NCI-H526 (cell line): ENCODE results near the gene ABCC4.
"Not testable (repeated sequence)": the region's sequence is repeated elsewhere in the genome, so short reads cannot be mapped to it uniquely, and the experiment has no call there.

ENCODE experiments used
- DNase-seq, 2 experiments: peaks; one replicate each; lab custom pipeline; 2025; lab: John Stamatoyannopoulos, UW

ABCC4 gene

DNA sequence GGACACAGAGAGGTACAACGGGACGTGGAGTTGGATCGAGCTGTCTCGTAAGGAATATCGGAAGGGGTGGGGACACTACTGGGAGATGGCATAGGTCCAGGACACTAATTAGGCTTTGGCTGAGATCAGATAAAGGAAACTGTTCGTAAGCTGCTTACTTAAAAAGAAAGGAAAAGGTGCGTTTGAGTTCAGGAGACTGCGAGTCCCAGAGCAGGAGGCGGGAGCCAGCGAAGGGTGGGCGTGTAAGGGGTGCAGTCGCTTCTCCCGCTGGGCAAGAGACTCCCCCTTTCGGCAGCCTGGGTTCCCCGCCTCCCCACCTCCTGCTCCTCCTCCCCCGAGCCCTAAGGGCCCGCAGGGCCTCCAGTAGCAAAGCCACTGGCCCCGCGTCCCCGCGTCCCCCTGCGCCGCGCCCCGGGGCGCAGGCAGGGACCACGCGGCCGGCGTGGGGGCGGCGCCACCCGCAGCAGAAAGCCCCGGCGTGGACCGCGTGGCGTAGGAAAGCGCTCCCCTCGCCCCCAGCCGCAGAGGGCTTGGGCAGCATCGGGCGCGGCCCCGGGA, 547 bp downstream of the ABCC4 start:
- peak; percentile 63 to 81 for DNase-seq

DNA sequence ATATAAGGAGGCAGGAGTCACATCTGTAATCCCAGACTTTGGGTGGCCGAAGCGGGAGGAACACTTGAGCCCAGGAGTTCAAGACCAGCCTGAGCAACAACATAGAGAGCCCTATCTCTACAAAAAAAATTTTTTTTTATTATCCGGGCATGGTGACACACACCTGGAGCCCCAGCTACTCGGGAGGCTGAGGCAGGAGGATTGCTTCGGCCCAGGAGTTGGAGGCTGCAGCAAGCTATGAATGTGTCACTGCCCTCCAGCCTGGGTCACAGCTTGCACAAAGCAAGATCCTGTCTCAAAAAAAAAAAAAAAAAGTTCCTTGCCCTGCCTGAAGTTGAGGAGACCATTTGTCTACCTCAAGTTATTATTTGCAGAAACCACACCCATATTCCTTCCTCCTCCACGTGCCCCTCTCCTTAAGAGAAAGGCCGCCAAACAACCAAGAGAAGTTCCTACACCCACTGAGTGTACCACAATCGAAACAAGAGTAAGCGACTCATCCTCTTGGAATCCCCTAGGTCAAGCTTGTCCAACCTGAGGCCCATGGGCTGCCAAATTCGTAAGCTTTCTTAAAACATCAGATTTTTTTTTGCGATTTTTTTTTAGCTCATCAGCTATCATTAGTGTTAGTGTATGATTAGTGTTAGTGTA, 2.2 kb downstream of the ABCC4 start:
- no peak for DNase-seq

DNA sequence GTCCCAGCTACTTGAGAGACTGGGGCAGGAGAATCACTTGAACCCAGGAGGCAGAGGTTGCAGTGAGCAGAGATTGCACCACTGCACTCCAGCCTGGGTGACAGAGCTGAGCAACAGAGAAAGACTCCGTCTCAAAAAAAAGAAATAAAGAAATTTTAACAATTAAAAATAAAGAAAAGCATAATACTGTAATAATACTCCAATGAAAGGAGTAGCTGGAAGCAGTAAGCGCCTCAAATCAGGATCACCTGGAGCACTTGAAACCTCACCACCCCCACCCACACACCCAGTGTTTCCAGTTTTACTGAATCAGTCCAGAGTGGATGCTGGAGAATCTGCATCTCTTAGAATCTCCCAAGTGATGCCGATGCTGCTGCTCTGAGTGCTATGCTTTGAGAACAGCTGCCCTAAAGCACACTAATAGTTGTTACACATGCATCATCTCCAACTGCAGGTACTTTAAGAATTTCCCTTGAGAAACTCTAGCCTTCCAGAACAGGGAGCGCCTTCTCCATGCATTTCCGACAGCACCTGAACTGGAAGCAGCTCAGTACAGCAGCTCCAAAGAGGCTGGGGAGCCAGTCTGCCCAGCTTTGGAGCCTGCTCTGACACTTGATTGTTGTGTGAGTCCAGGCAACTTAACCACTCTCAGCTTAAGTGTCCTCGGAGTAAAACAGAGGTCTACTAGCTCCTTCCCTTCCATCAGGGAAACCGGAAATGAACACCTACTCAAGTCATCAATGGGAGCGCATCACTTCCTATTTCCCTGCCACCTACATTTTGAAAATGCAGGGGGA, 2.9 kb downstream of the ABCC4 start:
- no peak for DNase-seq

GRCh38 chr13:95296326-95296925, 4.8 kb downstream of the ABCC4 start:
- DNase-seq: peak; percentile 24 to 81

GRCh38 chr13:95295026-95295425, 6.2 kb downstream of the ABCC4 start:
- DNase-seq: no peak

DNA sequence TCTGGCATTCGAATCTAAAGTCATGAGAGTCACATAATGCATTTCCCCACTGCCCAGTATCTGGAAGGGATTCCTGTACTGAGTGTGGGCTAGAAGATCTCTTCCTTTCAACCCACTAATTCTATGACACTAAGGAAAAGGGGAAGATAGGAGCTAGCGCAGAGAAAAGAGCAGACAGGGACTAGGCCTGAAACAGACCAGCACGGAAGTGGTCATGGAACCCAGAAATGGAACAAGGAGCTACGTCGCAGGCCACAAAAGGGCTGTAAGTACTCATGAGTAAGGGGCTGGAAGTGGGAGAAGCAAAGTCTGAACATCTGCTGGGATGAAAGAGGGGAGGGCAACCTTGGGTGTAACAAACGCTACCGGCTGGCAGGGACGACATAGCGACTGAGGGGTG, 8.6 kb downstream of the ABCC4 start:
- DNase-seq: no peak

GRCh38 chr13:95289901-95290300, 11.3 kb downstream of the ABCC4 start:
- DNase-seq: not testable (repeated sequence)

DNA sequence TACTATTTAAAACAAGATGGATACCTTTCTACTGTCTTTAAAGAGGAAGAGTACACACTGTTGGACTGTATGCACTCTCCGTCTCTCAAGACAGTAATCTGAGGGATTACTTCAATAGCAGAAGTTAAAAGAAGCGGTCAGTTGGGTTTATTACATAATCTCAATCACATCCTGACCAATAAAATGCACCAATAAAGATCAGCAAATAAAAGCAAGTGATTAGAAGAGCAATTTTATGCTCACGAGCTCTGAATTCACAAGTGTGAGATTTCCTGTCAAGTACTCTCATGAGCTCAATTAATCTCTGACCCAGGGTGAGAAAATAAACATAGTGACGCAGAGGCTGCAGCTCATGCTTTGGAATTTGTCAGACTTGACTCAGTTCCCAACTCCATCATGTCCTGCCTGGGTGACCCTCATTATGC, 12.2 kb downstream of the ABCC4 start:
- no peak for DNase-seq

DNA sequence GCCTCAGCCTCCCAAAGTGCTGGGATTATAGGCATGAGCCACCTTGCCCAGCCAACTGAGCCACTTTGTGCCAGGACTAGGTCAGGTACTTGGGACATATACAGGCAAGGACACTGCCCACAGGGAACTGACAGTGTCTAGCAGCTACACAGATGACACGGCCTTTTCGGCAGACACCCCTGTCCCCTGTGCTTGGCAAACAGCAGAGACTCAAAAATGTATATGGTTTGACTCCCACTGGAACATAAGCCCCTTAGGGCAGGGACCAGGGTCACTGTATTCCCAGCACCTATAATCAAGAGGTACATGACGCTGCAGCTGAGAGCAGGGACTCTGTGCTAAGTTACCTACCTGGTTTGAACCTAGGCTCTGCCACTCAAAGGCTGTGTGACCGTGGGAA, 16.8 kb downstream of the ABCC4 start:
- DNase-seq: no peak

GRCh38 chr13:95279016-95279415, 22.2 kb downstream of the ABCC4 start:
- no peak for DNase-seq

- no peak for DNase-seq
Observed at GRCh38 chr13:95276037-95276505, 25.2 kb downstream of the ABCC4 start.

- no peak for DNase-seq
Observed at GRCh38 chr13:95275322-95276036, 25.8 kb downstream of the ABCC4 start.

- not testable (repeated sequence) for DNase-seq
Observed at GRCh38 chr13:95273592-95274132, 27.6 kb downstream of the ABCC4 start.

GRCh38 chr13:95272076-95272475, 29.2 kb downstream of the ABCC4 start:
- not testable (repeated sequence) for DNase-seq

GRCh38 chr13:95269756-95270155, 31.5 kb downstream of the ABCC4 start:
- no peak for DNase-seq

DNA sequence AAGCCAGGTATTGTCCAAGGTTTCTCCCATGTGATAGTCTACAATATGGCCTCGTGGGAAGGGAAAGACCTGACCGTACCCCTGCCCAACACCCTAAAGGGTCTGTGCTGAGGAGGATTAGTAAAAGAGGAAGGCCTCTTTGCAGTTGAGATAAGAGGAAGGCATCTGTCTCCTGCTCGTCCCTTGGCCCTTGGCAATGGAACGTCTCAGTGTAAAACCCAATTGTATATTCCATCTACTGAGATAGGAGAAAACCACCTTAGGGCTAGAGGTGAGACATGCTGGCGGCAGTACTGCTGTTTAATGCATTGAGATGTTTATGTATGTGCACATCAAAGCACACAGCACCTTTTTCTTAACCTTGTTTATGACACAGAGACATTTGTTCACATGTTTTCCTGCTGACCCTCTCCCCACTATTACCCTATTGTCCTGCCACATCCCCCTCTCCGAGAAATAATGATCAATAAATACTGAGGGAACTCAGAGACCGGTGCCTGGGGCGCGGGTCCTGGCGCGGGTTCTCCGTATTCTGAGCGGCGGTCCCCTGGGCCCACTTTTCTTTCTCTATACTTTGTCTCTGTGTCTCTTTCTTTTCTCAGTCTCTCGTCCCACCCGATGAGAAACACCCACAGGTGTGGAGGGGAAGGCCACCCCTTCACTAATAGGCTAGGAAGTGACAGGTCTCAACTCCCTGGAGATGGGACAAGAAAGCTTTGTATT, 32.7 kb downstream of the ABCC4 start:
- DNase-seq: not testable (repeated sequence)

DNA sequence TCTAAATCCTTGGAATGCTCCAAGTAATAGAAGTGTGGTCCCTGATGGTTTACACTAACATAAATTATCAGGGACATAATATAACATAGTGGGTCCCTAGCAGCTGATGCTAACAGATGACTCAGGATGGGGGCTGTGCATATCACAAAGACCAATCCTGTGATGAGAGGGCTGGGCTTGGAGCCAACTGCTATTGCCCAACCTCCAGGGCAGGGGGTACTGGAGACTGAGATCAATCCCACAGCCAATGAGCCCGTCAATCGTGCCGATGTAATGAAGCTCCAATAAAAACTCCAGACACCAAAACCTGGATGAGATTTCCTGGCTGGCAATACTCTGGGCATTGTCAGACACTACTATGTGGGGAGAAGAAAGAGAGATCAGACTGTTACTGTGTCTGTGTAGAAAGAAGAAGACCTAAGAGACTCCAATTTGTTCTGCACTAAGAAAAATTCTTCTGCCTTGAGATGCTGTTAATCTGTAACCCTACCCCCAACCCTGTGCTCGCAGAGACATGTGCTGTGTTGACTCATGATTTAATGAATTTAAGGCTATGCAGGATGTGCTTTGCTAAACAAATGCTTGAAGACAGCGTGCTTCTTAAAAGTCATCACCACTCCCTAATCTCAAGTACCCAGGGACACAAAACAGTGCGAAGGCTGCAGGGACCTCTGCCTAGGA, 33.4 kb downstream of the ABCC4 start:
- DNase-seq: no peak

GRCh38 chr13:95264225-95264624, 37.0 kb downstream of the ABCC4 start:
- DNase-seq: no peak

DNA sequence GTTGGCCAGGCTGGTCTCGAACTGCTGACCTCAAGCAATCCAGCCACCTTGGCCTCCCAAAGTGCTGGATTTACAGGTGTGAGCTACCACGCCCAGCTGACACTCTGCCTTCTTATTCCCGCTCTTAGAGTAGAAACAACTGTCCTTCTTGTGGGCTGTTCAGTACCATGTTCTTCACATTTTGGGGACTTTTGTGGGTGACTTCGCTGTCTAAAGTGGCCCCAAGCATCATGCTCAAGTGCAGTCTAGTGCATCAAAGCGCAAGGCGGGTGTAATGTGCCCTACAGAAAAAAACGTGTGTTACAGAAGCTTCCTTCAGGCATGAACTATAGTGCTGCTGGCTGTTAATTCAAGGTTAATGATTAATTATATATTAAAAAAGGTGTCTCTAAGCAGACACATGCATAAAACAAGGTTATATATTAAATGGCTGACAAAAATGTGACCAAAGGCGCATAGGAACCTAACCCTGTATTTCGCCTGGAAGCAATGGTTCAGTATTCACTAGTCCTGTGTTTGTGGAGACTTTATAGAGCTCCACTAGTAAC, 38.3 kb downstream of the ABCC4 start:
- peak in 1 of 2 experiments; percentile 17 for DNase-seq

DNA sequence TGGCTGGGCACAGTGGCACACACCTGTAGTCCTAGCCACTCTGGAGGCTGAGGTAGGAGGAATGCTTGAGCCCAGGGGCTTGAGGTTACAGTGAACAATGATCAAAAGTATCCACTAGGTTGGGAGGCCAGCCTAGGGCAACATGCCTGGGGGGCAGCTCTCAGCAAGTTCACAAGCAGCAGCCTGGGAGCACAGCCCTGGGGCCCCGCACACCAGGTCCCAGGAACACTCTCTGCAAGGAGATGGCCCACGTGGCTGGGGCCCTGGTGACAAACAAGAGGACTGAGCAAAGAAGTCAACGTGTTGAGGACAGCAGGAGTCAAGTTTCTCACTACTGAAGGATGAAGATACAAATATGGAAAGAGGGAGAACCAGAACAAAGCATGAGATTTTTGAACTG, 39.3 kb downstream of the ABCC4 start:
- DNase-seq: no peak
